NCI-H1436 (cell line): ENCODE data around the gene FHL1.
"Not testable (repeated sequence)": the region's sequence is repeated elsewhere in the genome, so short reads cannot be mapped to it uniquely, and the experiment has no call there.

Source experiments
- DNase-seq: peaks from one replicate; lab custom pipeline; 2025; lab: John Stamatoyannopoulos, UW

The FHL1 gene

GRCh38 chrX:136209016-136209738 lies 61.8 kb downstream of the FHL1 start:
- DNase-seq: peak; percentile 8

GRCh38 chrX:136209751-136210150 lies 62.4 kb downstream of the FHL1 start:
- DNase-seq: no peak

GRCh38 chrX:136210243-136210642 lies 62.9 kb downstream of the FHL1 start:
- DNase-seq: no peak

GRCh38 chrX:136210806-136211205 lies 63.5 kb downstream of the FHL1 start:
- DNase-seq: no peak

- DNase-seq: no peak
These were observed 64.6 kb downstream of the FHL1 start for GRCh38 chrX:136211766-136212556.

- DNase-seq: no peak
These were observed 65.3 kb downstream of the FHL1 start for GRCh38 chrX:136212557-136213111.

- no peak for DNase-seq
These were observed 67.2 kb downstream of the FHL1 start for GRCh38 chrX:136214551-136214950.

GRCh38 chrX:136215559-136215958 lies 68.2 kb downstream of the FHL1 start:
- peak; percentile 8 for DNase-seq

GRCh38 chrX:136219893-136220292 lies 72.6 kb downstream of the FHL1 start:
- DNase-seq: no peak

GRCh38 chrX:136220540-136220939 lies 73.2 kb downstream of the FHL1 start:
- DNase-seq: no peak

- DNase-seq: no peak
These were observed 73.6 kb downstream of the FHL1 start for GRCh38 chrX:136220951-136221350.

GRCh38 chrX:136221851-136222513 lies 74.6 kb downstream of the FHL1 start:
- DNase-seq: no peak

- no peak for DNase-seq
These were observed 79.7 kb downstream of the FHL1 start for GRCh38 chrX:136227074-136227473.

- no peak for DNase-seq
These were observed 80.9 kb downstream of the FHL1 start for GRCh38 chrX:136227948-136228838.

GRCh38 chrX:136228839-136229207 lies 81.5 kb downstream of the FHL1 start:
- DNase-seq: no peak

GRCh38 chrX:136237074-136237473 lies 89.7 kb downstream of the FHL1 start:
- no peak for DNase-seq

- not testable (repeated sequence) for DNase-seq
These were observed 90.5 kb downstream of the FHL1 start for GRCh38 chrX:136237849-136238248.

GRCh38 chrX:136246201-136246600 lies 98.9 kb downstream of the FHL1 start:
- no peak for DNase-seq

GRCh38 chrX:136250191-136251040 lies 103.1 kb downstream of the FHL1 start:
- no peak for DNase-seq
